ENCODE data around the gene ALG1L2. TPM values are rescaled to one million over a fixed set of nuclear protein-coding genes. Genes with fewer than 3 reads are reported as not detected.
"Not testable (repeated sequence)": the region's sequence is repeated elsewhere in the genome, so short reads cannot be mapped to it uniquely, and the experiment has no call there.

Gene ALG1L2
- total and polyA plus RNA-seq, 2 of the 4 experiments (the other 2 are of a cell fraction) = not detected

DNA sequence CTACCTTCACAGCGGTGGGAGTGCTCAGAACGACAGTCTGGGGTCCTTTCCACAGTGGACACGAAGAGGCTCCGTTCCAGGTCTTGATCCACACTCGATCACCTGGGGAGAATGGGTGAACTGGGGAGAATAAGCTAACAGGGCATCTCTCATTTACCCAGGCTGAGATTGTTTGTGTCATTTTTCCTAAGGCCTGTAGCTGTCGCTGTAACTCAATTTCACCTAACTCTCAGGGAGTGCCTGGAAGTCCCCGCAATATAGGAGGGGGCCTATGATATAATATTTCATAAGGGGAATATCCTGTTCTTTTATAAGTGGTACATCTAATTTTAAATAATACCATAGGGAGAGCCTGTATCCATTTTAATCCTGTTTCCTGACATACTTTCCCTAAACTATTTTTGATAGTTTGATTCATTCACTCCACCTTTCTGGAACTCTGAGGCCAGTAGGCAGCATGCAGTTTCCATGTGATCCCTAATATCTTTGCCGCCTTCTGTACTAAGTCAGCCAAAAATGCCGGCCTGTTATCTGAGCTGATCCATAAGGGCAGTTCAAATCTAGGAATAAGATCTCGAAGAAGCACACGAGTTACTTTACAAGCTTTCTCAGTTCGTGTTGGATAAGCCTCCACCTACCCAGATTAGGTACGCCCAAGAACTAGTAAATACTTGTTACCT lies 62.2 kb downstream of the ALG1L2 start:
- H3K14ac ChIP-seq (replicated peaks; ENCODE audit: low read depth, low read length); H3K23ac ChIP-seq (ENCODE audit: low read depth, low read length); H3K27me3 ChIP-seq (ENCODE audit: control insufficient read depth, insufficient read depth, low read length); H2AFZ ChIP-seq (replicated peaks; ENCODE audit: low read length, poor library complexity); H3K4me1 ChIP-seq (ENCODE audit: control insufficient read depth, insufficient read depth, low read length); H3K4me2 ChIP-seq (ENCODE audit: low read depth, low read length); DNase-seq; H2BK20ac ChIP-seq (ENCODE audit: low read depth, low read length); H2BK15ac ChIP-seq (ENCODE audit: low read depth, low read length); H3K4ac ChIP-seq (ENCODE audit: low read depth, low read length); H4K20me1 ChIP-seq (ENCODE audit: insufficient read depth, low read length); H2BK120ac ChIP-seq (ENCODE audit: low read depth, low read length); H3K36me3 ChIP-seq (ENCODE audit: control insufficient read depth, insufficient read depth, low read length); H2AK5ac ChIP-seq (ENCODE audit: low read depth, low read length); POLR2A ChIA-PET (ENCODE audit: unreplicated experiment); H4K8ac ChIP-seq (ENCODE audit: low read depth in 2 of 2, low read length in 2 of 2); H4K91ac ChIP-seq (ENCODE audit: insufficient read depth, low read depth, low read length); H3K79me1 ChIP-seq (ENCODE audit: low read depth in 1 of 2, low read length in 2 of 2); H2AK9ac ChIP-seq (replicated peaks; ENCODE audit: low read depth, low read length, poor library complexity); H3K4me3 ChIP-seq (ENCODE audit: insufficient read depth, low read depth, low read length); ATAC-seq (ENCODE audit: low read depth); H4K5ac ChIP-seq (ENCODE audit: low read depth, low read length); H3K9ac ChIP-seq (ENCODE audit: low read depth, low read length); intact Hi-C loops (cut with micrococcal nuclease); dilution Hi-C loops (cut with HindIII; ENCODE audit: low sequenced_read_pairs, unreplicated experiment); H3K56ac ChIP-seq (ENCODE audit: extremely low read depth, insufficient read depth, low read length); H2BK5ac ChIP-seq (ENCODE audit: low read depth, low read length, poor library complexity, severe bottlenecking); BruUV-seq (replicated peaks); H3K27ac ChIP-seq (ENCODE audit: insufficient read depth, low read length); H3K9me3 ChIP-seq (ENCODE audit: control insufficient read depth, insufficient read depth, low read length); H3K18ac ChIP-seq (ENCODE audit: low read depth, low read length); H3K9me1 ChIP-seq (ENCODE audit: insufficient read depth, low read length); in situ Hi-C loops (cut with MboI; ENCODE audit: low sequenced_read_pairs): not testable (repeated sequence)
- WGBS, 2 experiments (ENCODE audit: extremely low coverage in 2 of 2, insufficient read length in 1 of 2) = 57% methylated on average over 3 of the region's 13 CpGs; no CpG with 5 or more reads in 1 of the 2 experiments
- CTCF ChIA-PET = interaction anchor here (0.6 kb wide), 1 partner anchor 846 kb away, joined by 5 read pairs; no protein-coding TSS in a partner anchor
- TF ChIP-seq, protein P1, sequence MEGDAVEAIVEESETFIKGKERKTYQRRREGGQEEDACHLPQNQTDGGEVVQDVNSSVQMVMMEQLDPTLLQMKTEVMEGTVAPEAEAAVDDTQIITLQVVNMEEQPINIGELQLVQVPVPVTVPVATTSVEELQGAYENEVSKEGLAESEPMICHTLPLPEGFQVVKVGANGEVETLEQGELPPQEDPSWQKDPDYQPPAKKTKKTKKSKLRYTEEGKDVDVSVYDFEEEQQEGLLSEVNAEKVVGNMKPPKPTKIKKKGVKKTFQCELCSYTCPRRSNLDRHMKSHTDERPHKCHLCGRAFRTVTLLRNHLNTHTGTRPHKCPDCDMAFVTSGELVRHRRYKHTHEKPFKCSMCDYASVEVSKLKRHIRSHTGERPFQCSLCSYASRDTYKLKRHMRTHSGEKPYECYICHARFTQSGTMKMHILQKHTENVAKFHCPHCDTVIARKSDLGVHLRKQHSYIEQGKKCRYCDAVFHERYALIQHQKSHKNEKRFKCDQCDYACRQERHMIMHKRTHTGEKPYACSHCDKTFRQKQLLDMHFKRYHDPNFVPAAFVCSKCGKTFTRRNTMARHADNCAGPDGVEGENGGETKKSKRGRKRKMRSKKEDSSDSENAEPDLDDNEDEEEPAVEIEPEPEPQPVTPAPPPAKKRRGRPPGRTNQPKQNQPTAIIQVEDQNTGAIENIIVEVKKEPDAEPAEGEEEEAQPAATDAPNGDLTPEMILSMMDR (conservative IDR thresholded peaks at IDR 0.05; ENCODE audit: low read depth, low read length) = peak; percentile 20; the same call in 1 of the 2 replicates

DNA sequence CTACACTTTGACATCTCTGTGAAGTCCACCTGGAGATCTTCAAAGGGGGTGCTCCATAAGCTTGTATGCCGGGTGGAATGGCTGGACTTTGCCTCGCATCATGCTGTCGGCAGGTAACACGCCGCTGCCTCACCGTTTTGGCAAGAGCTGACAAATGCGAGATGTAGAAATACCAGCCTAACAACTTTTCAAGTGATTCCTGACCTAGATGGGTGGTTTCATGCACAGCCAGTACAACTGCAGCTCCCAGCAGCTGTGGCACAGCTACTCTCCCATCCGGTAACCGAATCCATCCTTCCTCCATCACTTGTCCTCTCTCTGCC lies 62.7 kb downstream of the ALG1L2 start:
- intact Hi-C loops (cut with micrococcal nuclease); H3K4me2 ChIP-seq (ENCODE audit: low read depth, low read length); H2BK15ac ChIP-seq (ENCODE audit: low read depth, low read length); POLR2A ChIA-PET (ENCODE audit: unreplicated experiment); H3K18ac ChIP-seq (ENCODE audit: low read depth, low read length); H3K27me3 ChIP-seq (ENCODE audit: control insufficient read depth, insufficient read depth, low read length); H3K9me3 ChIP-seq (ENCODE audit: control insufficient read depth, insufficient read depth, low read length); H2AK9ac ChIP-seq (replicated peaks; ENCODE audit: low read depth, low read length, poor library complexity); H2AFZ ChIP-seq (replicated peaks; ENCODE audit: low read length, poor library complexity); H3K9ac ChIP-seq (ENCODE audit: low read depth, low read length); H3K4ac ChIP-seq (ENCODE audit: low read depth, low read length); dilution Hi-C loops (cut with HindIII; ENCODE audit: low sequenced_read_pairs, unreplicated experiment); H4K91ac ChIP-seq (ENCODE audit: insufficient read depth, low read depth, low read length); H3K9me1 ChIP-seq (ENCODE audit: insufficient read depth, low read length); H3K14ac ChIP-seq (replicated peaks; ENCODE audit: low read depth, low read length); H3K36me3 ChIP-seq (ENCODE audit: control insufficient read depth, insufficient read depth, low read length); H3K56ac ChIP-seq (ENCODE audit: extremely low read depth, insufficient read depth, low read length); H2BK20ac ChIP-seq (ENCODE audit: low read depth, low read length); in situ Hi-C loops (cut with MboI; ENCODE audit: low sequenced_read_pairs); H3K4me1 ChIP-seq (ENCODE audit: control insufficient read depth, insufficient read depth, low read length); H4K5ac ChIP-seq (ENCODE audit: low read depth, low read length); H3K4me3 ChIP-seq (ENCODE audit: insufficient read depth, low read depth, low read length); H4K8ac ChIP-seq (ENCODE audit: low read depth in 2 of 2, low read length in 2 of 2); BruUV-seq (replicated peaks); H2AK5ac ChIP-seq (ENCODE audit: low read depth, low read length); H2BK5ac ChIP-seq (ENCODE audit: low read depth, low read length, poor library complexity, severe bottlenecking); H3K23ac ChIP-seq (ENCODE audit: low read depth, low read length); H2BK120ac ChIP-seq (ENCODE audit: low read depth, low read length); ATAC-seq (ENCODE audit: low read depth); H3K79me1 ChIP-seq (ENCODE audit: low read depth in 1 of 2, low read length in 2 of 2); H3K27ac ChIP-seq (ENCODE audit: insufficient read depth, low read length); DNase-seq; H4K20me1 ChIP-seq (ENCODE audit: insufficient read depth, low read length): not testable (repeated sequence)
- CTCF ChIA-PET = interaction anchor here (0.6 kb wide), 1 partner anchor 845 kb away, joined by 5 read pairs; no protein-coding TSS in a partner anchor
- WGBS, 2 experiments (ENCODE audit: extremely low coverage in 2 of 2, insufficient read length in 1 of 2) = no CpG with 5 or more reads among the region's 9 CpGs
